Activated naive CD8-positive, alpha-beta T cell (primary cell): Measurements from ENCODE around the gene CHMP2B.
A peak's percentile ranks its signal among the peaks of the same experiment; 100 is the strongest.
"Not testable (repeated sequence)": the region's sequence is repeated elsewhere in the genome, so short reads cannot be mapped to it uniquely, and the experiment has no call there.

Experiments used
- H3K27ac Mint-ChIP-seq: one replicate; pipeline ENCODE4 v1.8.0; 2021; ENCODE audit warnings: mixed read lengths
- H3K27me3 Mint-ChIP-seq: one replicate; pipeline ENCODE4 v1.8.0; 2021; ENCODE audit warnings: mixed read lengths
- H3K36me3 Mint-ChIP-seq: one replicate; pipeline ENCODE4 v1.8.0; 2021; ENCODE audit warnings: mixed read lengths
- H3K4me1 Mint-ChIP-seq: one replicate; pipeline ENCODE4 v1.8.0; 2021; ENCODE audit warnings: low read depth, mixed read lengths
- H3K4me3 Mint-ChIP-seq: one replicate; pipeline ENCODE4 v1.8.0; 2021; ENCODE audit warnings: mild to moderate bottlenecking, mixed read lengths
- H3K9me3 Mint-ChIP-seq: one replicate; pipeline ENCODE4 v1.8.0; 2021; ENCODE audit warnings: low read depth, mixed read lengths

CHMP2B gene

GRCh38 chr3:87206635-87207034, 20.5 kb upstream of the CHMP2B start:
- Mint-ChIP-seq H3K9me3 (no peaks in the 10 kb centered on the region), H3K27me3 (peaks cover 11% of the 10 kb centered on the region), H3K4me3 (no peak overlapping the region)

GRCh38 chr3:87207460-87207859, 19.6 kb upstream of the CHMP2B start:
- no peaks in the 10 kb centered on the region for H3K9me3 Mint-ChIP-seq

More at GRCh38 chr3:87206635-87207034, 20.5 kb upstream of the CHMP2B start:
- Mint-ChIP-seq H3K27ac (no peak overlapping the region), H3K4me1 (no peaks in the 10 kb centered on the region), H3K36me3 (no peaks in the 10 kb centered on the region)

GRCh38 chr3:87209111-87209510, 18.0 kb upstream of the CHMP2B start:
- no peaks in the 10 kb centered on the region for H3K4me1 Mint-ChIP-seq
- peaks cover 13% of the 10 kb centered on the region for H3K27me3 Mint-ChIP-seq
- no peaks in the 10 kb centered on the region for H3K36me3 Mint-ChIP-seq
- no peaks in the 10 kb centered on the region for H3K9me3 Mint-ChIP-seq
- no peak overlapping the region for H3K4me3 Mint-ChIP-seq
- no peak overlapping the region for H3K27ac Mint-ChIP-seq

More at GRCh38 chr3:87207460-87207859, 19.6 kb upstream of the CHMP2B start:
- no peaks in the 10 kb centered on the region for H3K4me1 Mint-ChIP-seq
- peaks cover 11% of the 10 kb centered on the region for H3K27me3 Mint-ChIP-seq
- H3K4me3 Mint-ChIP-seq: no peak overlapping the region
- H3K36me3 Mint-ChIP-seq: no peaks in the 10 kb centered on the region
- H3K27ac Mint-ChIP-seq: no peak overlapping the region

- Mint-ChIP-seq H3K27me3 (peaks cover 31% of the 10 kb centered on the region), H3K27ac (no peak overlapping the region), H3K4me1 (no peaks in the 10 kb centered on the region), H3K36me3 (peaks cover 4% of the 10 kb centered on the region), H3K9me3 (peaks cover 8% of the 10 kb centered on the region), H3K4me3 (no peak overlapping the region)
Observed at GRCh38 chr3:87218560-87218959, 8.5 kb upstream of the CHMP2B start.

GRCh38 chr3:87219611-87220010, 7.5 kb upstream of the CHMP2B start:
- no peaks in the 10 kb centered on the region for H3K4me1 Mint-ChIP-seq
- H3K9me3 Mint-ChIP-seq: peaks cover 8% of the 10 kb centered on the region
- peaks cover 25% of the 10 kb centered on the region for H3K27me3 Mint-ChIP-seq
- H3K36me3 Mint-ChIP-seq: peaks cover 4% of the 10 kb centered on the region
- no peak overlapping the region for H3K4me3 Mint-ChIP-seq
- no peak overlapping the region for H3K27ac Mint-ChIP-seq

- Mint-ChIP-seq H3K36me3 (peaks cover 2% of the 10 kb centered on the region), H3K27ac (no peak overlapping the region), H3K4me3 (peak overlapping the region; percentile 70), H3K27me3 (peaks cover 8% of the 10 kb centered on the region), H3K9me3 (peaks cover 4% of the 10 kb centered on the region), H3K4me1 (peaks cover 30% of the 10 kb centered on the region)
Observed at GRCh38 chr3:87225659-87226058, 1.4 kb upstream of the CHMP2B start.

- Mint-ChIP-seq H3K4me3 (peak overlapping the region; percentile 96), H3K4me1 (peaks cover 48% of the 10 kb centered on the region), H3K27ac (peak overlapping the region; percentile 95), H3K27me3 (peaks cover 6% of the 10 kb centered on the region), H3K9me3 (peaks cover 3% of the 10 kb centered on the region), H3K36me3 (peaks cover 7% of the 10 kb centered on the region)
Observed at GRCh38 chr3:87227835-87228144, 681 bp downstream of the CHMP2B start.

- no peak overlapping the region for H3K27ac Mint-ChIP-seq
- H3K27me3 Mint-ChIP-seq: peaks cover 2% of the 10 kb centered on the region
- peak overlapping the region; percentile 96 for H3K4me3 Mint-ChIP-seq
- H3K9me3 Mint-ChIP-seq: no peaks in the 10 kb centered on the region
- H3K4me1 Mint-ChIP-seq: peaks cover 53% of the 10 kb centered on the region
- peaks cover 10% of the 10 kb centered on the region for H3K36me3 Mint-ChIP-seq
Observed at GRCh38 chr3:87228316-87228715, 1.2 kb downstream of the CHMP2B start.

- Mint-ChIP-seq H3K36me3 (peaks cover 10% of the 10 kb centered on the region), H3K9me3 (no peaks in the 10 kb centered on the region), H3K27me3 (peaks cover 2% of the 10 kb centered on the region), H3K27ac (no peak overlapping the region), H3K4me3 (peak overlapping the region; percentile 96), H3K4me1 (peaks cover 58% of the 10 kb centered on the region)
Observed at GRCh38 chr3:87229113-87229512, 2.0 kb downstream of the CHMP2B start.

- Mint-ChIP-seq H3K4me3 (no peak overlapping the region), H3K4me1 (peaks cover 61% of the 10 kb centered on the region), H3K36me3 (peaks cover 15% of the 10 kb centered on the region), H3K27me3 (no peaks in the 10 kb centered on the region), H3K9me3 (no peaks in the 10 kb centered on the region), H3K27ac (no peak overlapping the region)
Observed at GRCh38 chr3:87233805-87234204, 6.7 kb downstream of the CHMP2B start.

- H3K4me1 Mint-ChIP-seq: peaks cover 51% of the 10 kb centered on the region
- H3K27ac Mint-ChIP-seq: no peak overlapping the region
- H3K36me3 Mint-ChIP-seq: peaks cover 16% of the 10 kb centered on the region
- H3K27me3 Mint-ChIP-seq: no peaks in the 10 kb centered on the region
- no peaks in the 10 kb centered on the region for H3K9me3 Mint-ChIP-seq
- no peak overlapping the region for H3K4me3 Mint-ChIP-seq
Observed at GRCh38 chr3:87236093-87236492, 9.0 kb downstream of the CHMP2B start.

- H3K4me3 Mint-ChIP-seq: no peak overlapping the region
- H3K27me3 Mint-ChIP-seq: no peaks in the 10 kb centered on the region
- H3K9me3 Mint-ChIP-seq: no peaks in the 10 kb centered on the region
- H3K36me3 Mint-ChIP-seq: peaks cover 16% of the 10 kb centered on the region
- H3K4me1 Mint-ChIP-seq: peaks cover 20% of the 10 kb centered on the region
- no peak overlapping the region for H3K27ac Mint-ChIP-seq
Observed at GRCh38 chr3:87246662-87247429, 19.7 kb downstream of the CHMP2B start.

GRCh38 chr3:87247430-87247773, 20.3 kb downstream of the CHMP2B start:
- H3K4me1 Mint-ChIP-seq: peaks cover 17% of the 10 kb centered on the region
- no peaks in the 10 kb centered on the region for H3K27me3 Mint-ChIP-seq
- no peaks in the 10 kb centered on the region for H3K9me3 Mint-ChIP-seq
- H3K36me3 Mint-ChIP-seq: peaks cover 15% of the 10 kb centered on the region
- no peak overlapping the region for H3K27ac Mint-ChIP-seq
- no peak overlapping the region for H3K4me3 Mint-ChIP-seq

- H3K27ac Mint-ChIP-seq, H3K27me3 Mint-ChIP-seq, H3K4me3 Mint-ChIP-seq, H3K9me3 Mint-ChIP-seq: not testable (repeated sequence)
- H3K4me1 Mint-ChIP-seq: peaks cover 11% of the 10 kb centered on the region
- peaks cover 17% of the 10 kb centered on the region for H3K36me3 Mint-ChIP-seq
Observed at GRCh38 chr3:87248231-87248630, 21.1 kb downstream of the CHMP2B start.

- Mint-ChIP-seq H3K27me3 (no peaks in the 10 kb centered on the region), H3K9me3 (no peaks in the 10 kb centered on the region), H3K4me3 (no peak overlapping the region), H3K36me3 (peaks cover 19% of the 10 kb centered on the region), H3K4me1 (peaks cover 10% of the 10 kb centered on the region), H3K27ac (no peak overlapping the region)
Observed at GRCh38 chr3:87248831-87249230, 21.7 kb downstream of the CHMP2B start.

- H3K36me3 Mint-ChIP-seq: peaks cover 22% of the 10 kb centered on the region
- peaks cover 10% of the 10 kb centered on the region for H3K4me1 Mint-ChIP-seq
- no peaks in the 10 kb centered on the region for H3K9me3 Mint-ChIP-seq
- H3K27me3 Mint-ChIP-seq: no peaks in the 10 kb centered on the region
- H3K4me3 Mint-ChIP-seq: no peak overlapping the region
- H3K27ac Mint-ChIP-seq: no peak overlapping the region
Observed at GRCh38 chr3:87250009-87250408, 22.9 kb downstream of the CHMP2B start.
